SK-N-SH treated with all-trans-retinoic acid at 6 μM for 48 hours (cell line): ENCODE data around the gene CLNK.

ENCODE experiments used
- ATAC-seq: fragments of 200-7000 bp; cut with Tn5 transposase; 3 replicates; pipeline ENCODE4 v1.9.1; 2020; ENCODE audit warnings: mild to moderate bottlenecking, moderate library complexity
- ARNTL ChIP-seq: fragments of 450-650 bp; formaldehyde crosslinking; IDR thresholded peaks from 2 replicates; pipeline ENCODE4 v1.5.0; 2020; ENCODE audit warnings: low read depth, mild to moderate bottlenecking, moderate library complexity, borderline replicate concordance
- BACH2 ChIP-seq: fragments of 250-450 bp; sonication (Bioruptor Pico); IDR thresholded peaks from 2 replicates; pipeline ENCODE4 v1.9.0; 2021; ENCODE audit warnings: mild to moderate bottlenecking, borderline replicate concordance
- CSDC2 ChIP-seq: fragments of 250-450 bp; sonication (Bioruptor Pico); IDR thresholded peaks from 2 replicates; pipeline ENCODE4 v1.5.0; 2020; ENCODE audit warnings: mild to moderate bottlenecking, moderate library complexity
- ESRRG ChIP-seq: fragments of 250-450 bp; sonication (Bioruptor Pico); IDR thresholded peaks from 2 replicates; pipeline ENCODE4 v1.6.1; 2021; ENCODE audit warnings: mild to moderate bottlenecking
- GLIS3 ChIP-seq: fragments of 250-450 bp; sonication (Bioruptor Pico); IDR thresholded peaks from 2 replicates; pipeline ENCODE4 v1.5.0; 2020; ENCODE audit warnings: mild to moderate bottlenecking, moderate library complexity
- ISL1 ChIP-seq: fragments of 250-450 bp; sonication (Bioruptor Pico); IDR thresholded peaks from 2 replicates; pipeline ENCODE4 v2.1.2; 2022; ENCODE audit warnings: mild to moderate bottlenecking, moderate library complexity
- OSR1 ChIP-seq: fragments of 250-450 bp; sonication (Bioruptor Pico); IDR thresholded peaks from 2 replicates; pipeline ENCODE4 v1.8.0; 2022; ENCODE audit warnings: moderate library complexity, mild to moderate bottlenecking, inconsistent platforms
- PPARA ChIP-seq: fragments of 250-450 bp; sonication (Bioruptor Pico); IDR thresholded peaks from 2 replicates; pipeline ENCODE4 v1.5.0; 2020; ENCODE audit warnings: mild to moderate bottlenecking, borderline replicate concordance
- RARB ChIP-seq: fragments of 250-450 bp; sonication (Bioruptor Pico); IDR thresholded peaks from 2 replicates; pipeline ENCODE4 v1.8.0; 2021; ENCODE audit warnings: mild to moderate bottlenecking, moderate library complexity
- SNAI2 ChIP-seq: fragments of 250-450 bp; sonication (Bioruptor Pico); IDR thresholded peaks from 2 replicates; pipeline ENCODE4 v1.5.0; 2020; ENCODE audit warnings: mild to moderate bottlenecking, moderate library complexity
- TCF4 ChIP-seq: fragments of 250-450 bp; sonication (Bioruptor Pico); IDR thresholded peaks from 2 replicates; pipeline ENCODE4 v1.8.0; 2021; ENCODE audit warnings: mild to moderate bottlenecking, moderate library complexity, borderline replicate concordance
- TOX ChIP-seq: fragments of 250-450 bp; sonication (Bioruptor Pico); IDR thresholded peaks from 2 replicates; pipeline ENCODE4 v1.8.0; 2021; ENCODE audit warnings: mild to moderate bottlenecking, moderate library complexity, borderline replicate concordance
- ZC3H10 ChIP-seq: fragments of 250-450 bp; sonication (Bioruptor Pico); IDR thresholded peaks from 2 replicates; pipeline ENCODE4 v1.5.1; 2021; ENCODE audit warnings: mild to moderate bottlenecking, moderate library complexity
- ZFP3 ChIP-seq: fragments of 250-450 bp; sonication (Bioruptor Pico); IDR thresholded peaks from 2 replicates; pipeline ENCODE4 v1.5.0; 2020; ENCODE audit warnings: mild to moderate bottlenecking, moderate library complexity
- ZFP30 ChIP-seq: fragments of 450-650 bp; formaldehyde crosslinking; IDR thresholded peaks from 2 replicates; pipeline ENCODE4 v1.5.0; 2022; ENCODE audit warnings: mild to moderate bottlenecking, moderate library complexity
- ZNF565 ChIP-seq: fragments of 450-650 bp; formaldehyde crosslinking; conservative IDR thresholded peaks from 2 replicates; pipeline ENCODE4 v1.5.0; 2020; ENCODE audit warnings: low read depth, mild to moderate bottlenecking, moderate library complexity
- ZNF70 ChIP-seq: fragments of 450-650 bp; formaldehyde crosslinking; IDR thresholded peaks from 2 replicates; pipeline ENCODE4 v1.5.0; 2020; ENCODE audit warnings: mild to moderate bottlenecking, moderate library complexity
- ZNF8 ChIP-seq: fragments of 450-650 bp; formaldehyde crosslinking; IDR thresholded peaks from 2 replicates; pipeline ENCODE4 v1.5.0; 2020; ENCODE audit warnings: mild to moderate bottlenecking, moderate library complexity
- TF ChIP-seq, protein P1 (sequence below): fragments of 250-450 bp; sonication (Bioruptor Pico); IDR thresholded peaks from 2 replicates; pipeline ENCODE4 v1.8.0; 2020; ENCODE audit warnings: mild to moderate bottlenecking, moderate library complexity, borderline replicate concordance
- TF ChIP-seq, protein P2 (sequence below): fragments of 250-450 bp; sonication (Bioruptor Pico); IDR thresholded peaks from 2 replicates; pipeline ENCODE4 v1.5.1; 2020; ENCODE audit warnings: low read depth, mild to moderate bottlenecking, moderate library complexity
- TF ChIP-seq, protein P3 (sequence below): fragments of 250-450 bp; sonication (Bioruptor Pico); IDR thresholded peaks from 2 replicates; pipeline ENCODE4 v1.5.1; 2021; ENCODE audit warnings: mild to moderate bottlenecking, moderate library complexity
- TF ChIP-seq, protein P4 (sequence below): fragments of 250-450 bp; sonication (Bioruptor Pico); IDR thresholded peaks from 2 replicates; pipeline ENCODE4 v1.8.0; 2021; ENCODE audit warnings: low read depth, mild to moderate bottlenecking, moderate library complexity, borderline replicate concordance

Gene CLNK

DNA sequence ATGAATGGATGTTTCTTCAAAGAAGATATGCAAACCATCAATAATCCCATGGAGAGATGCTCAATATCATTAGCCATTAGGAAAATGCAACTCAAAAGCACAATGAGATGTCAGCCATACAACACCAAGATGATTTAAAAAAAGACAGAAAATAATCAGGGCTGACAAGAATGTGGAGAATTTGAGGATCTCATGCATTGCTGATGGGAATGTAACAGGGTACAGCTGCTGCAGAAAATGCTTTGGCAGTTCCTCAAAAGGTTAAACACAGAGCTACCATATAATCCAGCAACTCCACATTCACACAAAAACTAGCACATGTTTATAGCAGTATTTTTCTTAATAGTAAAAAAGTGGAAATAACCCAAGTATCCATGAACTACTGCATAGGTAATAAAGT lies 116.8 kb downstream of the CLNK start:
- no peak for ATAC-seq

DNA sequence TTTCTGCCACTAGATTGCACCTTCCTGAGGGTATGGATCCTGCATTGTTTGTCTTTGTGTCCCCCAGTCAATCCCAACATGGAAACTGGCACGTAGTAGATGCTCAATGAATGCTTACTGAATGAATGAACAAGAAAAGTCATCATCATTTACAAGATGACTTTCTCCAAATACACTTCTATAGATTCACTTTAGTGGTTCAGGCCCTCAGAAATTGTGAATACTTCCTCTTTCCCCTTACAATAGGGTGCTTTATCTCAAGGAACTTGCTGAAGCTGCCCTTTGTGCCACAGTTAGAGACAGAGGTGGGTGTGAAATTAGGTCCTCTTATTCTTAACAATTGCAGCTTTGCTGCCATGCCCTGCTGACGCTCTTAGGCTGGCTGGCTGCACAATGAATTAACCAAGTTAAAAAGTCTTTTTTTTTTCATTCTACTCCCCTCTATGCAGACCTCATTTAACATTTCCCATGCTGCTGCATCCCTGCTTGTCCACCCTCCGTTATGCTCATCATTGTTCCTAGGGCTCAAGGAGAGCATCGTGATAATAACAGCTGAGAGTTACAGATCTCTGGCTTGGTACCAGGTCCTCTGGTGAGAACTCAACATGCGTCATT lies 119.3 kb downstream of the CLNK start:
- no peak for TF ChIP-seq TCF4
- no peak for TF ChIP-seq BACH2 (CRISPR knock-in tag)
- ATAC-seq: no peak

More for the DNA sequence above, 116.8 kb downstream of the CLNK start:
- TF ChIP-seq ARNTL (CRISPR knock-in tag) (no peak), ZFP30 (CRISPR knock-in tag) (no peak), CSDC2 (CRISPR knock-in tag) (no peak)
- TF ChIP-seq, all 23 proteins: peak for 0

DNA sequence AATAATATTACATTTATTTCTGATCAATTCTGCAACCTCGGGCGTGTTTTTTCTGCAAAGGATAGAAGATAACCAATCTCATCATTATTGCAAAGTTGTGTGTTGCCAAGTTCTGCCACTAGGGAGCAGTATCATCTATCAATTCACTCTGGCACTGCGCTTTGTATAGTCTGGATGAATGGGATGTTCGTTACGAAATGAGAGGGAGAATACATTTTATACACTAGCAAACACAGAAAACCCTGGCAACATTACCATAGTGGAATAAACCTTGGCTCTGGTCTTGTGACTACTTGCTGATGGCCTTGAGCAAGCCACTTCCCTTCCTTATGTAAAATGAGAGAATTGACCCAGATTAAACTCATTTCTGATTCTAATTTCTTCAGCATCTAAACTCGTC lies 129.9 kb downstream of the CLNK start:
- no peak for TF ChIP-seq ZNF70 (CRISPR knock-in tag)
- no peak for TF ChIP-seq TOX
- TF ChIP-seq, protein P1, sequence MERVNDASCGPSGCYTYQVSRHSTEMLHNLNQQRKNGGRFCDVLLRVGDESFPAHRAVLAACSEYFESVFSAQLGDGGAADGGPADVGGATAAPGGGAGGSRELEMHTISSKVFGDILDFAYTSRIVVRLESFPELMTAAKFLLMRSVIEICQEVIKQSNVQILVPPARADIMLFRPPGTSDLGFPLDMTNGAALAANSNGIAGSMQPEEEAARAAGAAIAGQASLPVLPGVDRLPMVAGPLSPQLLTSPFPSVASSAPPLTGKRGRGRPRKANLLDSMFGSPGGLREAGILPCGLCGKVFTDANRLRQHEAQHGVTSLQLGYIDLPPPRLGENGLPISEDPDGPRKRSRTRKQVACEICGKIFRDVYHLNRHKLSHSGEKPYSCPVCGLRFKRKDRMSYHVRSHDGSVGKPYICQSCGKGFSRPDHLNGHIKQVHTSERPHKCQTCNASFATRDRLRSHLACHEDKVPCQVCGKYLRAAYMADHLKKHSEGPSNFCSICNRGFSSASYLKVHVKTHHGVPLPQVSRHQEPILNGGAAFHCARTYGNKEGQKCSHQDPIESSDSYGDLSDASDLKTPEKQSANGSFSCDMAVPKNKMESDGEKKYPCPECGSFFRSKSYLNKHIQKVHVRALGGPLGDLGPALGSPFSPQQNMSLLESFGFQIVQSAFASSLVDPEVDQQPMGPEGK (CRISPR knock-in tag): no peak
- TF ChIP-seq TCF4: no peak
- TF ChIP-seq, protein P2, sequence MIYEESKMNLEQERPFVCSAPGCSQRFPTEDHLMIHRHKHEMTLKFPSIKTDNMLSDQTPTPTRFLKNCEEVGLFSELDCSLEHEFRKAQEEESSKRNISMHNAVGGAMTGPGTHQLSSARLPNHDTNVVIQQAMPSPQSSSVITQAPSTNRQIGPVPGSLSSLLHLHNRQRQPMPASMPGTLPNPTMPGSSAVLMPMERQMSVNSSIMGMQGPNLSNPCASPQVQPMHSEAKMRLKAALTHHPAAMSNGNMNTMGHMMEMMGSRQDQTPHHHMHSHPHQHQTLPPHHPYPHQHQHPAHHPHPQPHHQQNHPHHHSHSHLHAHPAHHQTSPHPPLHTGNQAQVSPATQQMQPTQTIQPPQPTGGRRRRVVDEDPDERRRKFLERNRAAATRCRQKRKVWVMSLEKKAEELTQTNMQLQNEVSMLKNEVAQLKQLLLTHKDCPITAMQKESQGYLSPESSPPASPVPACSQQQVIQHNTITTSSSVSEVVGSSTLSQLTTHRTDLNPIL (CRISPR knock-in tag): no peak
- TF ChIP-seq OSR1 (CRISPR knock-in tag): no peak
- TF ChIP-seq GLIS3: no peak
- TF ChIP-seq RARB (CRISPR knock-in tag): no peak
- TF ChIP-seq ESRRG (CRISPR knock-in tag): no peak
- ATAC-seq: peak; percentile 90

DNA sequence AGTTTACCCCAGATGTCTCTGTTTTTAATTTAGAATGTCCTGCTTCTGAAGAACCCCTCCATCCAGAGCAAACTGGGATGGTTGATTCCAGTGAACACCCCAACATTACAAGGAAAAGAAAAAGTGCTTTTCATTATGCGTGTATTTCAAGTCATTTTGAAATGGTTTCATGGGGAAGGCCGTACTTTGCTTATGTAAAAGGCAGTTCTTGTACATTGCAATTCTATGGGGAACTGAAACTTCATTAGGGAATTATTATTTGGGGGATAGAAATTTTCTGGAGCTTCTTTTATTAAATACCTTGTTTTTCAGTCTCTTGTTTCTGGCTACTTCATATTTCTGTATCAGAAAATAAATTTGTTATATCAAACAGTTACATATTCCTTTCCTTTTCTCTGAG lies 130.4 kb downstream of the CLNK start:
- no peak for TF ChIP-seq PPARA
- TF ChIP-seq ARNTL (CRISPR knock-in tag): no peak
- no peak for TF ChIP-seq SNAI2 (CRISPR knock-in tag)
- no peak for TF ChIP-seq ESRRG (CRISPR knock-in tag)
- no peak for TF ChIP-seq ZNF8
- TF ChIP-seq, protein P3, sequence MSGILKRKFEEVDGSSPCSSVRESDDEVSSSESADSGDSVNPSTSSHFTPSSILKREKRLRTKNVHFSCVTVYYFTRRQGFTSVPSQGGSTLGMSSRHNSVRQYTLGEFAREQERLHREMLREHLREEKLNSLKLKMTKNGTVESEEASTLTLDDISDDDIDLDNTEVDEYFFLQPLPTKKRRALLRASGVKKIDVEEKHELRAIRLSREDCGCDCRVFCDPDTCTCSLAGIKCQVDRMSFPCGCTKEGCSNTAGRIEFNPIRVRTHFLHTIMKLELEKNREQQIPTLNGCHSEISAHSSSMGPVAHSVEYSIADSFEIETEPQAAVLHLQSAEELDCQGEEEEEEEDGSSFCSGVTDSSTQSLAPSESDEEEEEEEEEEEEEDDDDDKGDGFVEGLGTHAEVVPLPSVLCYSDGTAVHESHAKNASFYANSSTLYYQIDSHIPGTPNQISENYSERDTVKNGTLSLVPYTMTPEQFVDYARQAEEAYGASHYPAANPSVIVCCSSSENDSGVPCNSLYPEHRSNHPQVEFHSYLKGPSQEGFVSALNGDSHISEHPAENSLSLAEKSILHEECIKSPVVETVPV (CRISPR knock-in tag): no peak
- no peak for TF ChIP-seq TCF4
- no peak for TF ChIP-seq ZFP3 (CRISPR knock-in tag)
- TF ChIP-seq ZC3H10 (CRISPR knock-in tag): no peak
- TF ChIP-seq ZFP30 (CRISPR knock-in tag): no peak
- TF ChIP-seq, protein P2 (CRISPR knock-in tag): no peak
- TF ChIP-seq ZNF565 (CRISPR knock-in tag): no peak
- no peak for TF ChIP-seq ZNF70 (CRISPR knock-in tag)
- TF ChIP-seq RARB (CRISPR knock-in tag): no peak
- ATAC-seq: no peak

DNA sequence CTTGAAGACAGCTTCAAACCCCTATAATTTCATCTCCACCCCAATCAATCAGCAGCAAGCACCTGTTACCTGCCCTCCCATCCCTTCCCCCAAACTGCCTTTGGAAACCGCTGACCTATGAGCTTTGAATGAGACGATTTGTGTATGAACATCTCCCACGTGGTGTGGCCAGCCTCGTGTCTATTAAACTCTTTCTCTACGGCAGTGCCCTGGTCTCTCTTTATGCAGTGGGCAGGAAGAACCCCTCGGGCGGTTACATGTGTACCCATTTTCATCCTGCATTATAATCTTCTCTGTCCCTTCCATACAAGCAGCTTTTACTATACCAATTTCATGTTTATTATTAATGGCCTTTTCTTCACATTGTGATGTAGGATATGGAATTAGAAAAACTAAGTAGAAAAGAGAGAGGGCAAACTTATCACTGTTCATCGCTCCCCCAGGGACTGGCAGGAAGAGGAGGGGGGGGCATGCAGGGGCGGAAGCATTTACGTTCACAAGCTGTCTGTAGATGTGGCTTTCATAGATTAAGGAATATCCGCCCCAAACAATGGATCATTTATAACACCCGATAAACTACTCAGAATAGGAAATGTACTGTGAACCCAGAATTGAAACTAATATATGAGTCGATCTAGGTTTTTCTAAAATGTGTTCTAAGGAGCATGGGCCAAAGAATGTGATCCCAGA lies 131.8 kb downstream of the CLNK start:
- no peak for TF ChIP-seq ESRRG (CRISPR knock-in tag)
- TF ChIP-seq, protein P4, sequence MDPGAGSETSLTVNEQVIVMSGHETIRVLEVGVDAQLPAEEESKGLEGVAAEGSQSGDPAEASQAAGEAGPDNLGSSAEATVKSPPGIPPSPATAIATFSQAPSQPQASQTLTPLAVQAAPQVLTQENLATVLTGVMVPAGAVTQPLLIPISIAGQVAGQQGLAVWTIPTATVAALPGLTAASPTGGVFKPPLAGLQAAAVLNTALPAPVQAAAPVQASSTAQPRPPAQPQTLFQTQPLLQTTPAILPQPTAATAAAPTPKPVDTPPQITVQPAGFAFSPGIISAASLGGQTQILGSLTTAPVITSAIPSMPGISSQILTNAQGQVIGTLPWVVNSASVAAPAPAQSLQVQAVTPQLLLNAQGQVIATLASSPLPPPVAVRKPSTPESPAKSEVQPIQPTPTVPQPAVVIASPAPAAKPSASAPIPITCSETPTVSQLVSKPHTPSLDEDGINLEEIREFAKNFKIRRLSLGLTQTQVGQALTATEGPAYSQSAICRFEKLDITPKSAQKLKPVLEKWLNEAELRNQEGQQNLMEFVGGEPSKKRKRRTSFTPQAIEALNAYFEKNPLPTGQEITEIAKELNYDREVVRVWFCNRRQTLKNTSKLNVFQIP: no peak
- no peak for TF ChIP-seq ZFP3 (CRISPR knock-in tag)
- TF ChIP-seq, protein P2 (CRISPR knock-in tag): no peak
- no peak for TF ChIP-seq ISL1 (CRISPR knock-in tag)
- no peak for TF ChIP-seq ARNTL (CRISPR knock-in tag)
- ATAC-seq: no peak
